RWPE2 (cell line): Measurements from ENCODE around the gene DLGAP4.

Experiments
- ATAC-seq: fragments of 200-7000 bp; cut with Tn5 transposase; 3 replicates; pipeline ENCODE4 v1.9.1; 2021; ENCODE audit warnings: low read depth
- DNase-seq: peaks from one replicate; pipeline ENCODE4 v3.0.0-alpha.2; 2020; ENCODE audit warnings: low spot score
- H3K27ac ChIP-seq: fragments of 450-650 bp; 2 replicates; pipeline ENCODE4 v1.5.1; 2017; ENCODE audit warnings: mild to moderate bottlenecking; ENCODE audit not compliant: poor library complexity, severe bottlenecking
- H3K27me3 ChIP-seq: fragments of 250-450 bp; sonication (Bioruptor Pico); 2 replicates; pipeline ENCODE4 v1.5.1; 2021; ENCODE audit warnings: mild to moderate bottlenecking, moderate library complexity; ENCODE audit not compliant: insufficient read depth, poor library complexity, severe bottlenecking
- H3K36me3 ChIP-seq: fragments of 250-450 bp; sonication (Bioruptor Pico); 2 replicates; pipeline ENCODE4 v1.5.1; 2020; ENCODE audit warnings: low read depth, mild to moderate bottlenecking, moderate library complexity
- H3K4me1 ChIP-seq: fragments of 250-450 bp; sonication (Bioruptor Pico); 2 replicates; pipeline ENCODE4 v1.5.1; 2021; ENCODE audit warnings: mild to moderate bottlenecking, moderate library complexity; ENCODE audit not compliant: insufficient read depth, poor library complexity, severe bottlenecking
- H3K4me3 ChIP-seq: fragments of 250-450 bp; sonication (Bioruptor Pico); 2 replicates; pipeline ENCODE4 v1.5.1; 2021; ENCODE audit warnings: mild to moderate bottlenecking, moderate library complexity; ENCODE audit not compliant: severe bottlenecking
- H3K9me3 ChIP-seq: fragments of 250-450 bp; sonication (Bioruptor Pico); 2 replicates; pipeline ENCODE4 v1.5.1; 2021; ENCODE audit warnings: mild to moderate bottlenecking, moderate library complexity; ENCODE audit not compliant: severe bottlenecking
- TF ChIP-seq, protein P1 (sequence below): fragments of 450-650 bp; IDR thresholded peaks from one replicate; pipeline ENCODE4 v1.5.1; 2017; ENCODE audit warnings: mild to moderate bottlenecking, moderate library complexity; ENCODE audit not compliant: poor library complexity, severe bottlenecking

DLGAP4 gene

DNA sequence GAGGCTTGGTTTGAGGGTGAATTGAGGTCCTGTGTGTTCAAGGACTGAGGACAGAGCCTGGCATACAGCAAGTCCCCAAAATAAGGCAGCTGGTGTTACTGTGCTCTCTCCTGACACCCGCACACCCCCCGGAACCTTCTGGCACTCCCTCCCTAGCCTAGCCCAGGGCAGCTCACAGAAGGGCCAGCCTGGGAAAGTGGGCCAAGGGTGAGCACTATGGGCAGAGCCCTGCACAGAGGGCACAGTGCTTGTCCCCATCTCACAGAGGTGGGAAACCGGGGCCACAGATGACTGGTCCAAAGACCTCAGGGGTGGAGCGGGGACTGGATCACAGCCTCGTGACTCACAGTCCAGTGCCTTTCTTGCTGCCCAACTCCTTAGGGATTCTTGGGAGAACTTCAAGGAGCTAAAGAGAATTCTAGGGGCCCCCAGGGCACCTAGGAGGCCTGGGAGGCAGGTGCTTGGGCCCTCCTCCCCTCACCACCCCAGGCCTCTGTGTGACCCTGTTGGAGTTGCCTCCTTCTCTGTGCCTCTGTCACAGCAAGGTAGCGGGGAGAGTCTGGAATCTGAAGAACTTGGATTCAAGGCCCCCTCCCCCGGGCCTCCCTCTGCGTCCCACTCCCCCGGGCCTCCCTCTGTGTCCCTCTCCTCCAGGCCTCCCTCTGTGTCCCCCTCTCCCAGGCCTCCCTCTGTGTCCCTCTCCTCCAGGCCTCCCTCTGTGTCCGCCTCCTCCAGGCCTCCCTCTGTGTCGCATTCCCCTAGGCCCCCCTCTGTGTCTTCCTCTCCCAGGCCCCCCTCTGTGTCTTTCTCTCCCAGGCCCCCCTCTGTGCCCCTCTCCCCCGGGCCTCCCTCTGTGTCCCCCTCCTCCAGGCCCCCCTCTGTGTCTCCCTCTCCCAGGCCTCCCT lies 13.5 kb downstream of the DLGAP4 start:
- no peaks in the 10 kb centered on the region for H3K27me3 ChIP-seq

DNA sequence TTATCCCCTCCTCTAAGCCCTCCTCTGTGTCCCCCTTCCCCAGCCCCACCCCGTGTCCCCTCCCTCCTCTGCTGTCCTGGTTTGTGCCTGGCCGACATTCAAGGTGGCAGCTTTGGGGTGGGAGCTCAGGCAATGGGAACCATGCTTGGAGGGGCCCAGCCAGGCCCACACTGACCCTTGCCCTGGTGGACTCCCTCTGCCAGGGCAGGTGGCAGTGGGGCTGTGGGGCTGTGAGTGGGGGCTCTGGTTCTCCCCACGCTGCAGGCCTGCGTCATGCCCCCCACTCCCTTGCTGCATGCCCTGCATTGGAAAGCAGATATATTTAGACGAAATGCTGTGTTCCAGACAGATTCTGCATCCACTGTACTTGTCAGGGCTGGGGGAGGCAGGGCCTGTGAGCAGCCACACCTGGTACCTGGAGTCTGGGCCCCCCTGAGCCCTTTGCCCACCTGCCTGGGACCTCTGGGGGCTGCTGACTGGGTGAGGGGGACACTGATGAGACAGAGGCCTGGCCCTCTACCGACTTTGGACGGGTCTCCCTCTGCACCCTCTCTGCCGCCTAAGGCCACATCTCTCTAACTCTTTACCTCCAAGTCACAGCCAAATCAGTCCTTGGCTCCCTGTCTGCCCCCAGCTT lies 14.2 kb downstream of the DLGAP4 start:
- Histone ChIP-seq H3K27ac (no peak overlapping the region), H3K27me3 (no peaks in the 10 kb centered on the region), H3K4me1 (no peaks in the 10 kb centered on the region), H3K9me3 (peaks cover 9% of the 10 kb centered on the region), H3K36me3 (no peaks in the 10 kb centered on the region), H3K4me3 (no peak overlapping the region)
- TF ChIP-seq, protein P1, sequence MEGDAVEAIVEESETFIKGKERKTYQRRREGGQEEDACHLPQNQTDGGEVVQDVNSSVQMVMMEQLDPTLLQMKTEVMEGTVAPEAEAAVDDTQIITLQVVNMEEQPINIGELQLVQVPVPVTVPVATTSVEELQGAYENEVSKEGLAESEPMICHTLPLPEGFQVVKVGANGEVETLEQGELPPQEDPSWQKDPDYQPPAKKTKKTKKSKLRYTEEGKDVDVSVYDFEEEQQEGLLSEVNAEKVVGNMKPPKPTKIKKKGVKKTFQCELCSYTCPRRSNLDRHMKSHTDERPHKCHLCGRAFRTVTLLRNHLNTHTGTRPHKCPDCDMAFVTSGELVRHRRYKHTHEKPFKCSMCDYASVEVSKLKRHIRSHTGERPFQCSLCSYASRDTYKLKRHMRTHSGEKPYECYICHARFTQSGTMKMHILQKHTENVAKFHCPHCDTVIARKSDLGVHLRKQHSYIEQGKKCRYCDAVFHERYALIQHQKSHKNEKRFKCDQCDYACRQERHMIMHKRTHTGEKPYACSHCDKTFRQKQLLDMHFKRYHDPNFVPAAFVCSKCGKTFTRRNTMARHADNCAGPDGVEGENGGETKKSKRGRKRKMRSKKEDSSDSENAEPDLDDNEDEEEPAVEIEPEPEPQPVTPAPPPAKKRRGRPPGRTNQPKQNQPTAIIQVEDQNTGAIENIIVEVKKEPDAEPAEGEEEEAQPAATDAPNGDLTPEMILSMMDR: no peak
- ATAC-seq: no peak
- DNase-seq: no peak

More for the DNA sequence above, 13.5 kb downstream of the DLGAP4 start:
- DNase-seq: peak; percentile 77
- H3K36me3 ChIP-seq: no peaks in the 10 kb centered on the region
- no peak overlapping the region for H3K4me3 ChIP-seq
- H3K27ac ChIP-seq: no peak overlapping the region
- ATAC-seq: no peak
- H3K4me1 ChIP-seq: no peaks in the 10 kb centered on the region
- peaks cover 1% of the 10 kb centered on the region for H3K9me3 ChIP-seq
- TF ChIP-seq, protein P1: no peak

DNA sequence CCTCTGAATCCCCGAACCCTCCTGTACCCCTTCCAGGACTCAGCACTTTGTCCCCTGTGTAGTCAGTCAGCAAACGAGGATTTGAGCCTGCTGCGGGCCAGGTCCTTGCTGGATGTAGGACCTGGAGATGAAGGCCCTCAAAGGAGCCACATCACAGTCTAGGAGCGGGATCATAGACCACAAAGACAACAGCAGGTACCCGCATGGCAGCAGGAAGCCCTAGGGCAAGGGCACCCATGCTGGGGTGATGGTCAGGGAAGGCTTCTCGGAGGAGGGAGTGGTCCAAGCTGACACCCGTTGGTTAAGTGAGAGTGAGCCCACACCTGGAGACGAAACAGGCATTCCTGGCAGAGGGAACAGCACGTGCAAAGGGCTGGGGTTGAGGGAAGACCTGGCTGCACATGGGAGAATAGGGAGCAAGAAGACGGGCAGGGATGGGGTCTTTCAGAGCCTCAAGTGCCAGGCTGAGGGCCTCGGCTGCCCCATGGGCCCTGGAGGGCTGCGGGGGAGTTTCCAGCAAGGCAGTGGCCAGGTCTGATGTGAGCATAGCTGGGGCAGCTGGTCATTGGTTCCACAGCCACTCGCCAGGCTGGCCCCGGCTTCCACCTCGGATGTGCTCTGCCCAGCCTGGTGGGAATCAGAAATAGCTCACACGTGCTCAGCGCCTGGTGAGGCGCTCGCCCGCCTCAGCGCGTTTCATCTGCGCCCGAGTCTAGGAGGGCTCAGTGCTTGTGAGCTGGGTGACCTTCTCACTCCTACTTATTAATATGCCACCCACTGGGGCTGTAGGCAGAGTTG lies 15.0 kb downstream of the DLGAP4 start:
- no peak for ATAC-seq
- peak; percentile 78 for DNase-seq
- no peaks in the 10 kb centered on the region for H3K36me3 ChIP-seq
- H3K27me3 ChIP-seq: no peaks in the 10 kb centered on the region
- H3K4me1 ChIP-seq: no peaks in the 10 kb centered on the region
- H3K27ac ChIP-seq: no peak overlapping the region
- no peak overlapping the region for H3K4me3 ChIP-seq
- TF ChIP-seq, protein P1: no peak
- peaks cover 10% of the 10 kb centered on the region for H3K9me3 ChIP-seq

DNA sequence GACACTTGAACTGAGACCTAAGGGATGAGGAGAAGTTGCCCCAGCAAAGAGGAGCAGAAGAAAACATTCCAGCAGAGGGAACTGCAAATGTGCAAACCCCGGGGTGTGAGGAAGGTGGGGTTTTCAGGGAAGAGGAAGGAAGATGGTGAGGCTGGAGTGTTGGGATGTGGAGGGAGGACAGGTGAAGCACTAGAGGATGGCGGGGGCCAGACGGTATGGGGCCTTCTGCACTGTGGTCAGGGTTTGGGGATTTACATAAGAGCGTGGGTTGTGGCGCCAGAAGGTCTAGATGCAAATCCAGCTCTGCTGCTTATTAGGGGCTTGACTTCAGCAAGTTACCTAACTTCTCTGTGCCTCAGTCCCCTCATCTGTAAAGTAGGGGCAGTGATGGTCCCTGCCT lies 16.0 kb downstream of the DLGAP4 start:
- peaks cover 18% of the 10 kb centered on the region for H3K9me3 ChIP-seq
- ATAC-seq (no peak), DNase-seq (peak; percentile 66)
- no peak overlapping the region for H3K4me3 ChIP-seq
- no peaks in the 10 kb centered on the region for H3K27me3 ChIP-seq
- no peaks in the 10 kb centered on the region for H3K36me3 ChIP-seq
- no peak overlapping the region for H3K27ac ChIP-seq
- TF ChIP-seq, protein P1: no peak
- H3K4me1 ChIP-seq: no peaks in the 10 kb centered on the region
